ENCODE measurements around the gene PHF21B. TPM values are rescaled to one million over a fixed set of nuclear protein-coding genes. Genes with fewer than 3 reads are reported as not detected.

PHF21B gene
- total RNA-seq, 4 donors from 2014 or later = 0.17 to 0.62 TPM; not detected in 2

DNA sequence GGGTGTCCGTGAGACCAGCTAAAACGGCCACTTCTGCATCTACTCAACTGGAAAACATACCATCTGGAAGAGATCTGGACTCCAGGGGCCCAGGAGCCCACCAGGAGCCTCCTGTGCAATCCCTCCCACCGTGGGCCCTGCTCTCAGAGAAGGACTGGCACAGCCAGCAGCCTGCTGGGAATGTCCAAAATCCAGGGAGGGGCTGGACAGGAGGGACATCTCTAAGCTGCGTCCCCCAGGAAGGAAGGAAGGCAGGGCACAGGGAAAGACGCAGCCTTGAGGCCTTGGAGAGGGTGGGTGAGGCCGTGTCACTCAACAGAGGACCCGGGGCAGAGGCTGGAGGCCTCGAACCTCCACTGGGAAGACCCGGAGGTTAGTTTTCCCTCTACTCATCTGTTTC, 78.0 kb downstream of the PHF21B start:
- intact Hi-C loops (cut with DNase I; ENCODE audit: low total_unique reads) = no loop called here
- H3K4me3 ChIP-seq (ENCODE audit: low read depth, poor library complexity, severe bottlenecking) = no peak overlapping the region
- DNase-seq (ENCODE audit: low spot score in 2 of 2) = no peak
- TF ChIP-seq, protein P1, sequence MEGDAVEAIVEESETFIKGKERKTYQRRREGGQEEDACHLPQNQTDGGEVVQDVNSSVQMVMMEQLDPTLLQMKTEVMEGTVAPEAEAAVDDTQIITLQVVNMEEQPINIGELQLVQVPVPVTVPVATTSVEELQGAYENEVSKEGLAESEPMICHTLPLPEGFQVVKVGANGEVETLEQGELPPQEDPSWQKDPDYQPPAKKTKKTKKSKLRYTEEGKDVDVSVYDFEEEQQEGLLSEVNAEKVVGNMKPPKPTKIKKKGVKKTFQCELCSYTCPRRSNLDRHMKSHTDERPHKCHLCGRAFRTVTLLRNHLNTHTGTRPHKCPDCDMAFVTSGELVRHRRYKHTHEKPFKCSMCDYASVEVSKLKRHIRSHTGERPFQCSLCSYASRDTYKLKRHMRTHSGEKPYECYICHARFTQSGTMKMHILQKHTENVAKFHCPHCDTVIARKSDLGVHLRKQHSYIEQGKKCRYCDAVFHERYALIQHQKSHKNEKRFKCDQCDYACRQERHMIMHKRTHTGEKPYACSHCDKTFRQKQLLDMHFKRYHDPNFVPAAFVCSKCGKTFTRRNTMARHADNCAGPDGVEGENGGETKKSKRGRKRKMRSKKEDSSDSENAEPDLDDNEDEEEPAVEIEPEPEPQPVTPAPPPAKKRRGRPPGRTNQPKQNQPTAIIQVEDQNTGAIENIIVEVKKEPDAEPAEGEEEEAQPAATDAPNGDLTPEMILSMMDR (IDR thresholded peaks at IDR 0.05) = no peak
- TF ChIP-seq POLR2A (IDR thresholded peaks at IDR 0.05) = no peak
- 65 to 76% methylated on average over 9 of the region's 9 CpGs for WGBS, 2 donors

DNA sequence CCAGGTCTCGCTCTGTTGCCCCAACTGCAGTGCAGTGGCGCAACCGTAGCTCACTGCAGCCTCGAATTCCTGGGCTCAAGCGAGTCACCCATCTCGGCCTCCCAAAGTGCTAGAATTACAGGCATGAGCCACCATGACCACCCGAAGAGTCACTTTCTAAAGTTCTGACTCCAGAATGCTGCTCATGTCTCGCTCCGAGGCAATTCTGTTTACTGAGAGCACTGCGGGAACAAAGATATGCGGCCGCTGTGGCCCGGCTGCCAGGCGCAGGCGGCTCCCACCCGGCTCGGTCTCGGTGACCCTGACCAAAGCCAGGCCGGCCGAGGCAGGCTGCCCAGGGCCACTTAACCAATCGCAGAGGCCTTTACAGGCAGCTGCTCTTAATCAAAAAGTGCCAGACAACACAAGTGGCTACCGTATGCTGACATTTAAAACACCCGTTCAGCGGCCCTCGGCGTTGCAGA, 78.7 kb downstream of the PHF21B start:
- no peak overlapping the region for H3K4me3 ChIP-seq (ENCODE audit: low read depth, poor library complexity, severe bottlenecking)
- WGBS, 2 donors = 61 to 68% methylated on average over 26 of the region's 26 CpGs
- TF ChIP-seq, protein P1 (IDR thresholded peaks at IDR 0.05) = no peak
- TF ChIP-seq POLR2A (IDR thresholded peaks at IDR 0.05) = no peak
- DNase-seq (ENCODE audit: low spot score in 2 of 2) = no peak
- intact Hi-C loops (cut with DNase I; ENCODE audit: low total_unique reads) = no loop called here

DNA sequence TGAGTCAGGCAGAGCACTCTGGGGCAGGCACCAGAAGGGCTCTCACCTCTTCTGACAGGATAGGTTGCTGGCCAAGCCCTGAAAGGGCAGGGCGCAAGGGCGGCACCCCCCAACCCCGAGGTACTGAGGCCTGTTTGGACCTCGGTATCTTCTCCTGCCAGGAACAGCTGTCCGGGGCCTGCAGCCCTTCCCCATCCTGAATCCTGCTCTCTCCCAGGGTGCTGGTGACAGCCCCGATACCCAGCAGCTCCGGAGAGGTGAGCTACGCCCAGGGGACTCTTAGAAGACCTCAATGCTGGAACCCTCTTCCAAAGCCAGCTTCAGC, 79.1 kb downstream of the PHF21B start:
- TF ChIP-seq, protein P1 (IDR thresholded peaks at IDR 0.05) = no peak
- no peak for TF ChIP-seq POLR2A (IDR thresholded peaks at IDR 0.05)
- intact Hi-C loops (cut with DNase I; ENCODE audit: low total_unique reads) = no loop called here
- 83 to 84% methylated on average over 7 to 8 of the region's 8 CpGs for WGBS, 2 donors

DNA sequence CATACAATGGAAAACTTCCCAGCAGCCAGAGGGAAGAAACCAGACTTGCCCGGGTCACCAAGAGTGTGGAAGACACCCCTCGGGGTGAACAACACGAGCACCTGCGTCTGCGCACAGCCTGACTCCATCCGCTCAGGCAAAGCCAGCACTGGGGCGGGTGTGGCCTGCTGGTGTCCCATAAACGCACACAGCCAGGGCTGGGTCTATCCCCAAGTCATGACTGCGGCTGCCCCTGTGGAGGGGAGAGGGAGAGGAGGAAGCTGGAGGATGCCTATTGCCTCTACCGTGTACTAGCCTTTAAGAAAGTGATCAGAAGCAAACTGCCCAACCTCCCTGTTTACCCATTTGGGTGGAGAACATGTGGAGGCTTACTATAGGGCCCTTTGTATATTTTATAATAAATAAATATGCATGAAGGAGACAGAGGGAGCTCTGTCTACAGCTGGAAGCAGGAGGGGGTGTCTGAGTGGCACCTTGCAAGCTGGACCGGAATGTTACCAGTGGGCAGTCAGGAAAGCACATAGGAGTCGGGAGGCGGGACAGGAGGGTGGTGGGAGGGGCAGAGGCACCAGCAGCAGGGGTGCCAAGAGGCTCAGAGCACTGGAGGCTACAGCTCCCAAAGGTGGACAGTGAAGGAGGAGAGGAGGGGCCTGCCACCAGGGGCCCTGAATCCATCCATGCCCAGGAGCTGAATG, 79.6 kb downstream of the PHF21B start:
- no peak for DNase-seq (ENCODE audit: low spot score in 2 of 2)
- intact Hi-C loops (cut with DNase I; ENCODE audit: low total_unique reads) = no loop called here
- no peak for TF ChIP-seq POLR2A (IDR thresholded peaks at IDR 0.05)
- TF ChIP-seq, protein P1 (IDR thresholded peaks at IDR 0.05) = no peak
- H3K4me3 ChIP-seq (ENCODE audit: low read depth, poor library complexity, severe bottlenecking) = no peak overlapping the region
- WGBS, 2 donors = 52 to 79% methylated on average over 11 to 13 of the region's 13 CpGs

More for the DNA sequence above, 79.1 kb downstream of the PHF21B start:
- no peak for DNase-seq (ENCODE audit: low spot score in 2 of 2)
- H3K4me3 ChIP-seq (ENCODE audit: low read depth, poor library complexity, severe bottlenecking) = no peak overlapping the region

DNA sequence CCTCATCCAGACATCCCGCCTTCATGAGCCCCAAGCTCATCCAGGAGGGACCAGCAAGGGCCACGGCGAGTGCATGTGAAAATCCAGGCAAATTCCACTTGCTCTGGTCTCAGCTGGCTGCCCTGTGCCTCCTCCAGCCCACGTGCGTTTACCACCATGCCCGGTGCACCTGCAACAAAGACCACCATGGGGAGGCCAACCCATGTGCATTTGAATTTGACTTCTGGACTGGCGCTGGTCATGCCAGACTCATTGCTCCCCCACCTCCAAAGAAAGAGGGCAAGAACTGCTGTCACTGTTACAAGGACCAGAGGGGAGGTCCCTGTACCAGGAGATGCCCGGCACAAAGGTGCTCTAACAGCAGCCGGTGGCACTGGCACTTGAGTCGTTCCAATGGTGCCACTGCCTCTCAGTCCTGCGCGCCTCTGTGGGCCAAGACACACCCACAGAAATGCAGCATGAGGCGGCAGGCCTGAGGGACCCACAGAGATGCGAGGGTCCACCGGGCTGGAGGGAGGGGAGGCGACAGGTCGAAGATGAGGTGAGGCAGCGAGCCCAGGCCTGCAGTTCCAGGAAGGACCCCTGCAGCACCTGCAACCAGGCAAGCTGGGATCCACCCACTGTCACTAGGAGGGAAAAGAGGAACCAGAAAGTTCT, 80.3 kb downstream of the PHF21B start:
- no peak for DNase-seq (ENCODE audit: low spot score in 2 of 2)
- 84 to 85% methylated on average over 15 to 18 of the region's 18 CpGs for WGBS, 2 donors
- intact Hi-C loops (cut with DNase I; ENCODE audit: low total_unique reads) = no loop called here
- TF ChIP-seq POLR2A (IDR thresholded peaks at IDR 0.05) = no peak
- TF ChIP-seq, protein P1 (IDR thresholded peaks at IDR 0.05) = no peak
- H3K4me3 ChIP-seq (ENCODE audit: low read depth, poor library complexity, severe bottlenecking) = no peak overlapping the region
